ENCODE results near the gene ACIN1. TPM values are rescaled to one million over a fixed set of nuclear protein-coding genes. Genes with fewer than 3 reads are reported as not detected.

Gene ACIN1
- total and polyA plus RNA-seq, 2 of the 13 experiments (the other 11 are each of a cell fraction or from before 2014, with no cell fraction given): 165 to 183 TPM

DNA sequence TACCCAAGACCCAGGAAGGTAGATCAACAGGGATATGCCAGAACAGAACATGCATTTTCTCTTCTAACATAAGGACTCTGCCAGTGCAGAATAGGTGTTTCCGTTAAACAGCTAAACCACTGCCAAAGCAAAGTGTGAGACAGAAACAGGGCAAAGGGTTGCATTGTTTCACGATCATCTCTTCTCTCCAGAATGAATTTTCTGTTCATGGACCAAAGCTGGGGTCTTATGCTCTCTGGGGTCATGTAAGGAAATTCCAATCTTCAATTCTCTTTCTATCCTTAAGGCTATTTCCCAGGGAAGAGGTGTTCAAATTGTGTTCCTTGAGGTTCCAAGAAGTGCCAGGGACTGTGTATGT, 71.2 kb downstream of the ACIN1 start (continued):
- TF ChIP-seq, protein P1, sequence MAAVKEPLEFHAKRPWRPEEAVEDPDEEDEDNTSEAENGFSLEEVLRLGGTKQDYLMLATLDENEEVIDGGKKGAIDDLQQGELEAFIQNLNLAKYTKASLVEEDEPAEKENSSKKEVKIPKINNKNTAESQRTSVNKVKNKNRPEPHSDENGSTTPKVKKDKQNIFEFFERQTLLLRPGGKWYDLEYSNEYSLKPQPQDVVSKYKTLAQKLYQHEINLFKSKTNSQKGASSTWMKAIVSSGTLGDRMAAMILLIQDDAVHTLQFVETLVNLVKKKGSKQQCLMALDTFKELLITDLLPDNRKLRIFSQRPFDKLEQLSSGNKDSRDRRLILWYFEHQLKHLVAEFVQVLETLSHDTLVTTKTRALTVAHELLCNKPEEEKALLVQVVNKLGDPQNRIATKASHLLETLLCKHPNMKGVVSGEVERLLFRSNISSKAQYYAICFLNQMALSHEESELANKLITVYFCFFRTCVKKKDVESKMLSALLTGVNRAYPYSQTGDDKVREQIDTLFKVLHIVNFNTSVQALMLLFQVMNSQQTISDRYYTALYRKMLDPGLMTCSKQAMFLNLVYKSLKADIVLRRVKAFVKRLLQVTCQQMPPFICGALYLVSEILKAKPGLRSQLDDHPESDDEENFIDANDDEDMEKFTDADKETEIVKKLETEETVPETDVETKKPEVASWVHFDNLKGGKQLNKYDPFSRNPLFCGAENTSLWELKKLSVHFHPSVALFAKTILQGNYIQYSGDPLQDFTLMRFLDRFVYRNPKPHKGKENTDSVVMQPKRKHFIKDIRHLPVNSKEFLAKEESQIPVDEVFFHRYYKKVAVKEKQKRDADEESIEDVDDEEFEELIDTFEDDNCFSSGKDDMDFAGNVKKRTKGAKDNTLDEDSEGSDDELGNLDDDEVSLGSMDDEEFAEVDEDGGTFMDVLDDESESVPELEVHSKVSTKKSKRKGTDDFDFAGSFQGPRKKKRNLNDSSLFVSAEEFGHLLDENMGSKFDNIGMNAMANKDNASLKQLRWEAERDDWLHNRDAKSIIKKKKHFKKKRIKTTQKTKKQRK (IDR thresholded peaks at IDR 0.05; ENCODE audit: low read length): no peak

DNA sequence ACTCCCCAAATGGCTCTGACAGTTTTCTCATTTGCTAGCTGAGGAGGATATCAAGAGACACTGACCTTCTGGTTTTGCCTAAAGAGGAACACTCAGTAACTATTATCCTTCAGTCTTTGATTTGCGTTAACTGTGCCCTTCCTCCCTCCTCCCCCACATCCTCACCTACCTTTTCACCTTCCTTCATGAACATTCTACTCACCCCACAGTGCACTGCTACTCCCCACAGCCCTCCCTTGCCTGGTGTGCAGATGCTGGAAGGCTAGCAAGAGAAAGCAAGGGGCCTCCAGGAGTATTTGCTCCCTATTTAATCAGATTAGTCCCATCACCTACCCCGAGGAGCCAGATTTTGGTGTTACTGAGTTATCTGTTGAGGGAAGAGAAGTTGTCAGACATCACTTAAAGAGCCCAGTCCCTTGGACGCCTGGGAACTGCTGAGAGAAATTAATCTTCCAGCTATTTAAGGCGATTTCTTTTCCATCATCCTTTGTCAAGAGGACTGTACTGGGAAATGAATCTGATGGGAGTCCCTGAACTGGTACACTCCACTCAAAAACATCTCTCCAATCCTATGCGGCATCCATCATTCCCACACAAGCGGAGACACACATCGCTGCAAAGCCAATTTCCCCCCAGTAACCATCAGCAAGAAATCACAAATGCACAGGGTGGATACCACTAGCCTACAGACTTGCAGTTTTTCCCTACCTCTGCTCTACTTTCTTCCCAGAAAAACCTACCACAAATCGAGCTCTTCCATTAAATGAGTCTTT, 71.7 kb downstream of the ACIN1 start:
- no peaks in the 10 kb centered on the region for H3K27me3 ChIP-seq (ENCODE audit: control insufficient read depth in 1 of 2, insufficient read depth in 2 of 2, low read length in 2 of 2)
- H4K20me1 ChIP-seq (ENCODE audit: insufficient read depth, low read length): 0 out of 2 replicates have a peak, but pooled peaks cover 6% of the 10 kb centered on the region
- no peak for ATAC-seq
- POLR2A ChIA-PET: interaction anchor here (0.7 to 15.1 kb wide), 9 partner anchors 8 to 48 kb away, joined by 3 to 203 read pairs (median 4); partner anchors contain the start of genes AJUBA and PSMB5
- CTCF ChIA-PET (ENCODE audit: low intra/inter-chr PET ratio, low total read pairs): no interaction called here
- WGBS (ENCODE audit: low lambda C conversion rate): 93% methylated on average over 8 of the region's 8 CpGs
- in situ Hi-C loops (cut with HindIII; ENCODE audit: extremely low pct_ligation_motif_present, low pct_unique_long_range_greater_than_20kb): no loop called here
- intact Hi-C loops (cut with micrococcal nuclease; ENCODE audit: unreplicated experiment): no loop called here
- no peak overlapping the region for H3K4me2 ChIP-seq (ENCODE audit: low read depth, low read length)
- no peak overlapping the region for H3K27ac ChIP-seq (ENCODE audit: extremely low read length, insufficient read depth, low read length)
- peaks cover 14 to 26% of the 10 kb centered on the region in 2 experiments for H3K36me3 ChIP-seq (replicated peaks in 1 of 2; ENCODE audit: control insufficient read depth in 1 of 2, insufficient read depth in 2 of 2, low read length in 2 of 2)
- H3K9ac ChIP-seq (ENCODE audit: insufficient read depth, low read depth, low read length): no peak overlapping the region
- no peak overlapping the region for H2AFZ ChIP-seq (ENCODE audit: low read length)
- BruUV-seq (replicated peaks): no TSS peak
- peaks cover 17% of the 10 kb centered on the region for H3K4me1 ChIP-seq (ENCODE audit: insufficient read depth, low read length)
- no peak overlapping the region for H3K4me3 ChIP-seq (replicated peaks in 1 of 3; ENCODE audit: insufficient read depth in 1 of 3, low read depth in 2 of 3, low read length in 3 of 3)
- H3K79me2 ChIP-seq (ENCODE audit: insufficient read depth, low read length): peaks cover 2% of the 10 kb centered on the region
- H3K9me3 ChIP-seq (ENCODE audit: low read length): no peaks in the 10 kb centered on the region
- no peak for DNase-seq (ENCODE audit: low spot score)
- FAIRE-seq: no peak
- 0 out of 2 replicates have a peak, but pooled peaks have one; percentile 28 for TF ChIP-seq ZNF605 (CRISPR knock-in tag; IDR thresholded peaks at IDR 0.05)
- TF ChIP-seq NONO (IDR thresholded peaks at IDR 0.05): no peak
- TF ChIP-seq NONO (CRISPR knock-in tag; conservative IDR thresholded peaks at IDR 0.05): peak; percentile 32; the same call in 1 of the 2 replicates
- TF ChIP-seq JUND (CRISPR knock-in tag; IDR thresholded peaks at IDR 0.05): peak; percentile 16; the same call in 1 of the 2 replicates
- TF ChIP-seq, protein P2, sequence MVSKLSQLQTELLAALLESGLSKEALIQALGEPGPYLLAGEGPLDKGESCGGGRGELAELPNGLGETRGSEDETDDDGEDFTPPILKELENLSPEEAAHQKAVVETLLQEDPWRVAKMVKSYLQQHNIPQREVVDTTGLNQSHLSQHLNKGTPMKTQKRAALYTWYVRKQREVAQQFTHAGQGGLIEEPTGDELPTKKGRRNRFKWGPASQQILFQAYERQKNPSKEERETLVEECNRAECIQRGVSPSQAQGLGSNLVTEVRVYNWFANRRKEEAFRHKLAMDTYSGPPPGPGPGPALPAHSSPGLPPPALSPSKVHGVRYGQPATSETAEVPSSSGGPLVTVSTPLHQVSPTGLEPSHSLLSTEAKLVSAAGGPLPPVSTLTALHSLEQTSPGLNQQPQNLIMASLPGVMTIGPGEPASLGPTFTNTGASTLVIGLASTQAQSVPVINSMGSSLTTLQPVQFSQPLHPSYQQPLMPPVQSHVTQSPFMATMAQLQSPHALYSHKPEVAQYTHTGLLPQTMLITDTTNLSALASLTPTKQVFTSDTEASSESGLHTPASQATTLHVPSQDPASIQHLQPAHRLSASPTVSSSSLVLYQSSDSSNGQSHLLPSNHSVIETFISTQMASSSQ (IDR thresholded peaks at IDR 0.05; ENCODE audit: low read depth): no peak
- TF ChIP-seq, protein P2 (CRISPR knock-in tag; IDR thresholded peaks at IDR 0.05; ENCODE audit: borderline replicate concordance): no peak
- TF ChIP-seq TBP (CRISPR knock-in tag; IDR thresholded peaks at IDR 0.05): no peak
- TF ChIP-seq ZC3H13 (CRISPR knock-in tag; IDR thresholded peaks at IDR 0.05): 0 out of 2 replicates have a peak, but pooled peaks have one; percentile 53
- TF ChIP-seq STAT6 (CRISPR knock-in tag; IDR thresholded peaks at IDR 0.05; ENCODE audit: borderline replicate concordance): no peak
- TF ChIP-seq NCOR1 (IDR thresholded peaks at IDR 0.05; ENCODE audit: borderline replicate concordance, low read length): no peak
- TF ChIP-seq POLR2AphosphoS2 (IDR thresholded peaks at IDR 0.05; ENCODE audit: low read depth, low read length): 0 out of 2 replicates have a peak, but pooled peaks have one; percentile 54

All from HepG2 (cell line).